ENCODE measurements around the gene HERPUD1. TPM values are rescaled to one million over a fixed set of nuclear protein-coding genes. Genes with fewer than 3 reads are reported as not detected.

HERPUD1 gene
- total and polyA plus RNA-seq, 2 of the 13 experiments (the other 11 are each of a cell fraction or from before 2014, with no cell fraction given), result 96.2 to 323 TPM

DNA sequence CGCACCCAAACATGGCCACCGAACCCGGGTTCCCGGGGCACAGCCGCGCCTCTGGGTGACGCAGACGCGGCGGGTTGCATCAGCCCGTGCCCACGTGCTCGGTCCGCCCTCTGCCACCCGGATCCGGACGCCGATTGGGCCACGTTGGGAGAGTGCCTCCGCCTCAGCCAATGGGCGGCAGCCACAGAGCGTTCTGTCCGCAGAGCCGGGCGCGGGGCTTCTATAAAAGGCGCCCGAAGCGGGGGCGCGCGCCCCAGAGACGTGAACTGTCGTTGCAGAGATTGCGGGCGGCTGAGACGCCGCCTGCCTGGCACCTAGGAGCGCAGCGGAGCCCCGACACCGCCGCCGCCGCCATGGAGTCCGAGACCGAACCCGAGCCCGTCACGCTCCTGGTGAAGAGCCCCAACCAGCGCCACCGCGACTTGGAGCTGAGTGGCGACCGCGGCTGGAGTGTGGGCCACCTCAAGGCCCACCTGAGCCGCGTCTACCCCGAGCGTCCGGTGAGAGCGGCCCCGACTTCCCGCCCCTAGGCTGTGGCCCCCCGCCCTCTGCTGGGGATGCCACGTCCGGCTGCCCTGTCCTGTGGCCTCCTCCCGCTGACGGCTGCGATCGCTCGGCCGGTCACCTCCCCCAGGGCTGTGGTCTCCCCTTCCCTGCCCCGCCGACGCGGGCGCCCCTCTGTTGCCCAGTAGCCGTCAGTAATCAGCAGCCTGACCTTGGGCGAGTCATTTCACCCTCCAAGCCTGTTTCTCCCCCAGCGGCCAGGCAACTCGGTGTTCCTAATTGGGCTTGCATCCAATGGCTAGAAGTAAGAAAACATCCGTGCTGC is at the start of gene HERPUD1 (continued):
- TF ChIP-seq ARHGAP35 (CRISPR knock-in tag; IDR thresholded peaks at IDR 0.05; ENCODE audit: borderline replicate concordance) (peak; percentile 83; the same call in 1 of the 2 replicates), NCOA1 (CRISPR knock-in tag; IDR thresholded peaks at IDR 0.05) (peak; percentile 90), ZNF383 (CRISPR knock-in tag; IDR thresholded peaks at IDR 0.05; ENCODE audit: borderline replicate concordance) (no peak), EED (CRISPR knock-in tag; IDR thresholded peaks at IDR 0.05) (peak; percentile 92), FOXJ3 (CRISPR knock-in tag; IDR thresholded peaks at IDR 0.05; ENCODE audit: borderline replicate concordance) (no peak), POLR2AphosphoS2 (IDR thresholded peaks at IDR 0.05; ENCODE audit: low read depth, low read length) (peak; percentile 97), ZNF883 (CRISPR knock-in tag; IDR thresholded peaks at IDR 0.05; ENCODE audit: not compliant biosample characterization) (peak; percentile 92), BRF2 (CRISPR knock-in tag; IDR thresholded peaks at IDR 0.05) (peak; percentile 92), ZNF335 (CRISPR knock-in tag; IDR thresholded peaks at IDR 0.05) (peak; percentile 89), TBX3 (IDR thresholded peaks at IDR 0.05; ENCODE audit: borderline replicate concordance) (0 out of 2 replicates have a peak, but pooled peaks have one; percentile 10), ZNF570 (CRISPR knock-in tag; IDR thresholded peaks at IDR 0.05; ENCODE audit: borderline replicate concordance) (no peak; the same call in 1 of the 2 replicates), ZNF142 (CRISPR knock-in tag; IDR thresholded peaks at IDR 0.05) (no peak), PRPF4 (IDR thresholded peaks at IDR 0.05; ENCODE audit: low read depth, low read length, poor library complexity, severe bottlenecking) (no peak), TRIM22 (IDR thresholded peaks at IDR 0.05) (no peak), SALL2 (CRISPR knock-in tag; IDR thresholded peaks at IDR 0.05) (no peak; the same call in 1 of the 2 replicates), TAF15 (IDR thresholded peaks at IDR 0.05; ENCODE audit: low read depth, low read length, poor library complexity, severe bottlenecking) (no peak), KDM2A (CRISPR knock-in tag; IDR thresholded peaks at IDR 0.05; ENCODE audit: borderline replicate concordance, low read depth) (peak; percentile 83)
- TF ChIP-seq, protein P1, sequence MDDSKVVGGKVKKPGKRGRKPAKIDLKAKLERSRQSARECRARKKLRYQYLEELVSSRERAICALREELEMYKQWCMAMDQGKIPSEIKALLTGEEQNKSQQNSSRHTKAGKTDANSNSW (CRISPR knock-in tag; IDR thresholded peaks at IDR 0.05; ENCODE audit: borderline replicate concordance), result peak; percentile 93
